AG04450 (cell line): ENCODE measurements around the gene SLC1A3. TPM values are rescaled to one million over a fixed set of nuclear protein-coding genes. Genes with fewer than 3 reads are reported as not detected.
"Not testable (repeated sequence)": the region's sequence is repeated elsewhere in the genome, so short reads cannot be mapped to it uniquely, and the experiment has no call there.

Experiments used
- CTCF ChIA-PET: fragments of 300-600, 350-600 bp; formaldehyde crosslinking; extraction: SDS; loops from one replicate; lab custom pipeline; 2022; ENCODE audit warnings: antibody characterized with exemption, inconsistent platforms; lab: Charles Lee
- POLR2A ChIA-PET: fragments of 350-600 bp; formaldehyde crosslinking; extraction: SDS; loops from one replicate; lab custom pipeline; 2021; ENCODE audit warnings: antibody characterized with exemption, inconsistent platforms; lab: Yijun Ruan, JAX
- DNase-seq: peaks from one replicate; pipeline ENCODE4 v3.0.0-alpha.2; 2011; ENCODE audit warnings: low read depth, low spot score
- H3K27ac ChIP-seq: one replicate; pipeline ENCODE4 v1.5.1; 2012; ENCODE audit warnings: low read depth, low read length, control low read depth
- H3K27me3 ChIP-seq: one replicate; pipeline ENCODE4 v1.6.0; 2012; ENCODE audit warnings: low read length; ENCODE audit not compliant: control insufficient read depth, insufficient read depth
- H3K4me3 ChIP-seq: 2 replicates; pipeline ENCODE4 v1.5.1; 2011; ENCODE audit warnings: mild to moderate bottlenecking, low read depth, low read length, control low read depth
- H3K9me3 ChIP-seq: 2 replicates; pipeline ENCODE4 v1.5.1; 2012; ENCODE audit warnings: low read length; ENCODE audit not compliant: control insufficient read depth, insufficient read depth
- CTCF ChIP-seq: IDR thresholded peaks from 2 replicates; pipeline ENCODE4 v1.5.1; 2011; ENCODE audit warnings: low read depth, low read length, control low read depth, inconsistent platforms
- polyA plus RNA-seq: library from polyadenylated mRNA; depleted of rRNA; stranded (reverse); fragments of >200 nt; gene quantifications from 2 replicates; pipeline ENCODE4 v1.2.3, GENCODE V29; 2011

SLC1A3 gene
- polyA plus RNA-seq, 1 experiment = 2.2 TPM

DNA sequence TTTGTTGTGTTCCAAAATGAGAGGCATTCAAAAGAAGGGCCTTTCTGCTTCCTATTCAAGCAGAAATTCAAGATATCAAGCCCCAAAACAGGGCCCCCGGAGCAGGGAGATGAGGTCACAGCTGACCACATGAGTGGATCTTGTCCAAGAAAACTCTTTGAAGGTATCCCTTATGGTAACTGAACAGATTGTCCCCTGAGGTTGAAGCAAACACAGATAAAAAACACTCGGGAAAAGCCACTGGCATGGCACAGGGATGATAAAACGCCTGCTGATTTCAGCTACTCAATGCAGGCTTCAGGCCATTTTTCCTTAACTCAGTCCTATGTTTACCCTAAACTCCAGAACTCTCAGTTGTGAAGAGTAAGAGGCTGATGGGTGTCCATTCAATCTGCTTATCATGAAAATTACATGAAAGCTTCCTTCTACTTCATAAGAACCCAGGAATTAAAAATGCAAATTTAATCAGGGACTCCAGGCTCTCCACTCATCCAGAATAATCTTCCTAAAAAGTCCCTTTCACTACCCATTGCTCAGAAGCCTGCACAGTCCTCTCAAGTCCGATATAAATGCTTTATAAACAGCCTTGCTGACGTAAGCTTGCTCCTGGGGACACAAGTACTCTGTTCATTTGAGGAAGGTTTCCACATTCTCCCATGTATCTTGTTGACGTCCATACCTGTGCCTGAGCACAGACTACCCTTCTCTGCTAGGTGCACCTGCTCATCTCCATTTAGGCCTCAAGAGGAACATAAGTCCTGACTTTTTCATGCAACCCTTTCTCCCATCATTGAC lies 35.9 kb upstream of the SLC1A3 start:
- Histone ChIP-seq H3K27me3 (no peaks in the 10 kb centered on the region), H3K9me3 (no peaks in the 10 kb centered on the region), H3K4me3 (no peak overlapping the region), H3K27ac (no peak overlapping the region)
- DNase-seq = peak; percentile 6
- no peak for TF ChIP-seq CTCF
- ChIA-PET CTCF (interaction anchor here (1.0 to 1.1 kb wide), 3 partner anchors 63 to 125 kb away, joined by 3 to 4 read pairs (median 3); no protein-coding TSS in a partner anchor), POLR2A (no interaction called here)

DNA sequence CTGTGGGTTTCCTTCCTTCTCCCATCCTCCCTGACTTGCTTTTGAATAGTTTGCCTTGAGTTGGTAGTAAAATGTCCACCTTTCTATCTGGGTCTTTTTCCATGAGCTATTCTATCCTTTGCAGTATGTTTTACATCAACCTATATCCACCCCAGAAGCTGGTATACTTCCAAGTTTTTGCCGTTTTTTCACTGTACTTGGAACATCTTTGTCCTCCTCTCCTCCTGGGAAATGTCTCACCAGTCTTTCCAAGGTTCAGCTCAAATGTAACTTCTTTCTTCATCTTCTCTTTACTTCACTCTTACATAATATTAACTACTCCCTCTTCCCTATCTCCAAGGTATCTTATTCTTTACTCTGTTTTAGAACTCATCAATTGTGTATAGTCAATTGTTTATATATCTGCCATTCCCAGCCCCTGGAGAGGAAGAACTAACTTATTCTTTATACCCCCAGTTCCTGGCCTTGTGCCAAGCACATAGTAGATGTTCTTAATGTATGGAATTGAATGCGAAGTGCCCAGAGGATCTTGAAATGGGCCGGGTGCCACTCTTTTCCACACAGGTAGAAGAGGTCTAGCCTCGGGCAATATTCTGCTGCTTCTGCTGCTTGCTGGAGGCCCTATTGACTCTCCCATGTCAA lies 34.9 kb upstream of the SLC1A3 start:
- no peak for DNase-seq
- no peak overlapping the region for H3K27ac ChIP-seq
- H3K9me3 ChIP-seq = no peaks in the 10 kb centered on the region
- CTCF ChIA-PET = interaction anchor here (1.1 kb wide), 2 partner anchors 121 to 124 kb away, joined by 3 to 4 read pairs; no protein-coding TSS in a partner anchor
- POLR2A ChIA-PET = no interaction called here
- H3K4me3 ChIP-seq = no peak overlapping the region
- no peaks in the 10 kb centered on the region for H3K27me3 ChIP-seq
- TF ChIP-seq CTCF = no peak

- no peaks in the 10 kb centered on the region for H3K27me3 ChIP-seq
- ChIA-PET CTCF (interaction anchor here (1.2 kb wide), 1 partner anchor 495 kb away, joined by 3 read pairs; no protein-coding TSS in a partner anchor), POLR2A (no interaction called here)
- peak; percentile 37 for DNase-seq
- TF ChIP-seq CTCF = no peak
- H3K9me3 ChIP-seq = no peaks in the 10 kb centered on the region
- no peak overlapping the region for H3K4me3 ChIP-seq
- H3K27ac ChIP-seq = no peak overlapping the region
Measured at GRCh38 chr5:36573438-36573837, 33.0 kb upstream of the SLC1A3 start.

- CTCF ChIA-PET = interaction anchor here (0.8 kb wide), 1 partner anchor 160 kb away, joined by 4 read pairs; no protein-coding TSS in a partner anchor
- H3K27me3 ChIP-seq = no peaks in the 10 kb centered on the region
- POLR2A ChIA-PET = no interaction called here
- H3K9me3 ChIP-seq = no peaks in the 10 kb centered on the region
- DNase-seq = no peak
- TF ChIP-seq CTCF = no peak
- H3K27ac ChIP-seq = no peak overlapping the region
- no peak overlapping the region for H3K4me3 ChIP-seq
Measured at GRCh38 chr5:36575361-36575781, 31.0 kb upstream of the SLC1A3 start.

DNA sequence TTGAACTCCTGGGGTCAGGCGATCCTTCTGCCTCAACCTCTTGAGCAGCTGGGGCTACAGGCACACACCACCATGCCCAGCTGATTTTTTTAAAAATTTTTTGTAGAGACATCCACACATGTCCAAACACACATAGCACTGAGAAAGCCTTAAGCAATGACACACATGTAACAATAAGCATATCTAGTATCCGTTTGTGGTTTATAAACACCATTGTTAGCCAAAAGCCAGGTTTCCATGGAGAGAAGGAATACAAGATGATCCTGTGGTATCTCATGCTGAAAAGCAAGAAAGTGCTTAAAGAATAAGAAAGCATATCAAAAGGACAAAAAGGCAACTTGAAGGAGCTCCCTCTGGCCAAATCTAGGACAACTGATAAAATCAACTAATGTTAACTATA lies 29.7 kb upstream of the SLC1A3 start:
- H3K4me3 ChIP-seq = no peak overlapping the region
- H3K27me3 ChIP-seq = no peaks in the 10 kb centered on the region
- H3K9me3 ChIP-seq = no peaks in the 10 kb centered on the region
- H3K27ac ChIP-seq = no peak overlapping the region
- no peak for DNase-seq
- no peak for TF ChIP-seq CTCF
- CTCF ChIA-PET = interaction anchor here (1.4 kb wide), 1 partner anchor 10 kb away, joined by 6 read pairs; no protein-coding TSS in a partner anchor
- POLR2A ChIA-PET = no interaction called here

- H3K27ac ChIP-seq, CTCF ChIA-PET, POLR2A ChIA-PET, H3K4me3 ChIP-seq, H3K27me3 ChIP-seq, DNase-seq, H3K9me3 ChIP-seq: not testable (repeated sequence)
Measured at GRCh38 chr5:36579858-36580257, 26.5 kb upstream of the SLC1A3 start.
